Fibroblast of skin of right biceps (primary cell): ENCODE measurements around the gene WNK3.

Source experiments
- DNase-seq: peaks from one replicate; pipeline ENCODE4 v3.0.0-alpha.2; 2013

The WNK3 gene

GRCh38 chrX:54237014-54237413 is 120.8 kb downstream of the WNK3 start:
- no peak for DNase-seq

GRCh38 chrX:54230435-54231148 is 127.3 kb downstream of the WNK3 start:
- DNase-seq = peak; percentile 19

- DNase-seq = no peak
Observed at GRCh38 chrX:54223581-54223980, 134.3 kb downstream of the WNK3 start.

GRCh38 chrX:54213603-54214002 is 144.2 kb downstream of the WNK3 start:
- DNase-seq = no peak

- DNase-seq = peak; percentile 55
Observed at GRCh38 chrX:54208531-54208930, 149.3 kb downstream of the WNK3 start.

GRCh38 chrX:54198262-54198661 is 159.6 kb downstream of the WNK3 start:
- DNase-seq = no peak

GRCh38 chrX:54194982-54195588 is 162.8 kb downstream of the WNK3 start:
- no peak for DNase-seq

GRCh38 chrX:54193085-54193821 is 164.6 kb downstream of the WNK3 start:
- no peak for DNase-seq

GRCh38 chrX:54184474-54184873 is 173.4 kb downstream of the WNK3 start:
- no peak for DNase-seq

GRCh38 chrX:54182864-54183613 is 174.8 kb downstream of the WNK3 start, which contains the start of gene FAM120C:
Gene FAM120C (minus strand): TSS chrX:54183254. CDS start chrX:54183198, 56 bp downstream.
- peak; percentile 82 for DNase-seq

- DNase-seq = peak; percentile 34
Observed at GRCh38 chrX:54182194-54182863, 175.5 kb downstream of the WNK3 start.

- DNase-seq = peak; percentile 23
Observed at GRCh38 chrX:54181202-54181953, 176.5 kb downstream of the WNK3 start.

GRCh38 chrX:54180403-54180802 is 177.4 kb downstream of the WNK3 start:
- peak; percentile 34 for DNase-seq

- peak; percentile 80 for DNase-seq
Observed at GRCh38 chrX:54178100-54178940, 179.5 kb downstream of the WNK3 start.

- DNase-seq = no peak
Observed at GRCh38 chrX:54177306-54177705, 180.5 kb downstream of the WNK3 start.

GRCh38 chrX:54173791-54174190 is 184.1 kb downstream of the WNK3 start:
- DNase-seq = no peak

GRCh38 chrX:54172455-54172854 is 185.4 kb downstream of the WNK3 start:
- no peak for DNase-seq

GRCh38 chrX:54171527-54172250 is 186.2 kb downstream of the WNK3 start:
- DNase-seq = peak; percentile 30

GRCh38 chrX:54171091-54171490 is 186.8 kb downstream of the WNK3 start:
- no peak for DNase-seq

GRCh38 chrX:54166915-54167314 is 190.9 kb downstream of the WNK3 start:
- no peak for DNase-seq
